ENCODE data around the gene MMUT.
A peak's percentile ranks its signal among the peaks of the same experiment; 100 is the strongest.
"Not testable (repeated sequence)": the region's sequence is repeated elsewhere in the genome, so short reads cannot be mapped to it uniquely, and the experiment has no call there.

The MMUT gene

DNA sequence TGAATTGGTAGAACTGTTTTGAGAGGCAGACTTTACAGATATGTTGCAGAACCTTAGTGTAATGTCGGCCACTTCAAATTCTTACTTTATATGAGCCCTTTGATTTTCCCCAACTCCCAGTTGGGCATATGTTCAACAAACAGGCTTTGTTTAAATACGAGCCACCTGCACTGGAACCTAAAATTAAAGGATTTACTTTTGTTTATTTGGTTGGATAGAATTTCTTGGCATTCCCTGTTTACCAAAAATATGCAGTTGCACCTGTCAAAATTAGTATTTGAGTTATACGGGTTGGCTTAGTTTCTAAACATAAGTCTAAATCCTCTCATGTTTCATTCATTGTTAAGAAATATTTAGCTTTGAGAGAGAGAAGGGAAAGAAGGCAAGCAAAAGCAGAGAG lies 34.3 kb upstream of the MMUT start:
- TF ChIP-seq, protein P1, sequence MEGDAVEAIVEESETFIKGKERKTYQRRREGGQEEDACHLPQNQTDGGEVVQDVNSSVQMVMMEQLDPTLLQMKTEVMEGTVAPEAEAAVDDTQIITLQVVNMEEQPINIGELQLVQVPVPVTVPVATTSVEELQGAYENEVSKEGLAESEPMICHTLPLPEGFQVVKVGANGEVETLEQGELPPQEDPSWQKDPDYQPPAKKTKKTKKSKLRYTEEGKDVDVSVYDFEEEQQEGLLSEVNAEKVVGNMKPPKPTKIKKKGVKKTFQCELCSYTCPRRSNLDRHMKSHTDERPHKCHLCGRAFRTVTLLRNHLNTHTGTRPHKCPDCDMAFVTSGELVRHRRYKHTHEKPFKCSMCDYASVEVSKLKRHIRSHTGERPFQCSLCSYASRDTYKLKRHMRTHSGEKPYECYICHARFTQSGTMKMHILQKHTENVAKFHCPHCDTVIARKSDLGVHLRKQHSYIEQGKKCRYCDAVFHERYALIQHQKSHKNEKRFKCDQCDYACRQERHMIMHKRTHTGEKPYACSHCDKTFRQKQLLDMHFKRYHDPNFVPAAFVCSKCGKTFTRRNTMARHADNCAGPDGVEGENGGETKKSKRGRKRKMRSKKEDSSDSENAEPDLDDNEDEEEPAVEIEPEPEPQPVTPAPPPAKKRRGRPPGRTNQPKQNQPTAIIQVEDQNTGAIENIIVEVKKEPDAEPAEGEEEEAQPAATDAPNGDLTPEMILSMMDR (IDR thresholded peaks at IDR 0.05; ENCODE audit: low read depth, low read length, missing control alignments): no peak
- no peak for DNase-seq (ENCODE audit: extremely low read depth, low read depth)
- H3K4me3 ChIP-seq (replicated peaks; ENCODE audit: low read depth, low read length): no peak overlapping the region

DNA sequence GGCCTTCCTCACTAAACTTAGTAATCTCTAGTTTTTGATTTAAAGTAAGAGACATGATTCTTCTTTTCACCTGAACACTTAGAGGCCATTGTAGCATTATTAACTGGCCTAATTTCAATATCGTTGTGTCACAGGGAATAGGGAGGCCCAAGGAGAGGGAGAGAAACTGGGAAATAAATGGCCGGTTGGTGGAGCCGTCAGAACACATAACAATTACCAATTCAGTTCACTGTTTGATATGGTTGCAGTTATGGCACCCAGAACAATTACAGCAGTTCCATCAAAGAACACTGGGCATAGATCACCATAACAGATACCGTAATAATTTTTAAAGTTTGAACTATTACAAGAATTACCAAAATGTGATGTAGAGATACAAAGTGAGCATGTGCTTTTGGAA lies 27.6 kb upstream of the MMUT start:
- TF ChIP-seq, protein P1 (IDR thresholded peaks at IDR 0.05; ENCODE audit: low read depth, low read length, missing control alignments): no peak
- no peak overlapping the region for H3K4me3 ChIP-seq (replicated peaks; ENCODE audit: low read depth, low read length)
- DNase-seq (ENCODE audit: extremely low read depth, low read depth): no peak

- not testable (repeated sequence) for H3K4me3 ChIP-seq (replicated peaks; ENCODE audit: low read depth, low read length); DNase-seq (ENCODE audit: extremely low read depth, low read depth)
These were observed 20.3 kb upstream of the MMUT start for GRCh38 chr6:49483380-49483779.

- not testable (repeated sequence) for DNase-seq (ENCODE audit: extremely low read depth, low read depth); H3K4me3 ChIP-seq (replicated peaks; ENCODE audit: low read depth, low read length)
These were observed 18.8 kb upstream of the MMUT start for GRCh38 chr6:49481846-49482245.

- H3K4me3 ChIP-seq (replicated peaks; ENCODE audit: low read depth, low read length): no peak overlapping the region
- no peak for DNase-seq (ENCODE audit: extremely low read depth, low read depth)
- TF ChIP-seq, protein P1 (IDR thresholded peaks at IDR 0.05; ENCODE audit: low read depth, low read length, missing control alignments): no peak
These were observed 16.4 kb upstream of the MMUT start for GRCh38 chr6:49479308-49479970.

- not testable (repeated sequence) for DNase-seq (ENCODE audit: extremely low read depth, low read depth); H3K4me3 ChIP-seq (replicated peaks; ENCODE audit: low read depth, low read length)
These were observed 13.5 kb upstream of the MMUT start for GRCh38 chr6:49476564-49476963.

- H3K4me3 ChIP-seq (replicated peaks; ENCODE audit: low read depth, low read length): no peak overlapping the region
- TF ChIP-seq, protein P1 (IDR thresholded peaks at IDR 0.05; ENCODE audit: low read depth, low read length, missing control alignments): no peak
- DNase-seq (ENCODE audit: extremely low read depth, low read depth): no peak
These were observed 5.0 kb upstream of the MMUT start for GRCh38 chr6:49468042-49468441.

DNA sequence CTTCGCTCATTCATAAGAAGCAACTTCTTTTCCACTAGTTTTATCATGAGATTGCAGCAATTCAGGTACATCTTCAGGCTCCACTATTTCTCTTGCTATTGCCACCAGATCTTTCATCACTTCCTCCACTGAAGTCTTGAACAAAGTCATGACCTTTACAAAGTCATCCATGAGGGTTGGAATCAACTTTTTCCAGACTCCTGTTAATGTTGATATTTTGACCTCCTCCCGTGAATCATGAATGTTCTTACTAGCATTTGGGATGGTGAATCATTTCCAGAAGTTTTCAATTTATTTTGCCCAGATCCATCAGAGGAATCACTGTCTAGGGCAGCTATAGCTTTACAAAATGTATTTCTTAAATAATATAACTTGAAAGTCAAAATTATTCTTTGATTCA lies 1.6 kb upstream of the MMUT start:
- H3K4me3 ChIP-seq (replicated peaks; ENCODE audit: low read depth, low read length): peak overlapping the region; percentile 90
- TF ChIP-seq, protein P1 (IDR thresholded peaks at IDR 0.05; ENCODE audit: low read depth, low read length, missing control alignments): no peak
- no peak for DNase-seq (ENCODE audit: extremely low read depth, low read depth)

Measured in HFF-Myc (cell line).